SKM-1 treated with dmso at 0.1 percent for 144 hours (cell line): ENCODE measurements around the gene YKT6.
"Not testable (repeated sequence)": the region's sequence is repeated elsewhere in the genome, so short reads cannot be mapped to it uniquely, and the experiment has no call there.

Experiments
- DNase-seq: peaks from one replicate; lab custom pipeline; 2025; ENCODE audit not compliant: unreplicated experiment; lab: John Stamatoyannopoulos, UW

YKT6 gene

GRCh38 chr7:44200699-44201461 lies at the start of gene YKT6:
Gene YKT6 (plus strand): TSS chr7:44200978. CDS start chr7:44201136, 158 bp downstream.
- peak; percentile 96 for DNase-seq

GRCh38 chr7:44151956-44152355 lies 48.8 kb upstream of the YKT6 start:
- no peak for DNase-seq

GRCh38 chr7:44152971-44153947 lies 47.5 kb upstream of the YKT6 start:
- DNase-seq, result no peak

GRCh38 chr7:44153948-44154335 lies 46.8 kb upstream of the YKT6 start:
- no peak for DNase-seq

- DNase-seq, result no peak
These were observed 46.1 kb upstream of the YKT6 start for GRCh38 chr7:44154703-44155102.

GRCh38 chr7:44155191-44156185 lies 45.3 kb upstream of the YKT6 start:
- DNase-seq, result no peak

GRCh38 chr7:44156453-44157010 lies 44.2 kb upstream of the YKT6 start:
- DNase-seq, result no peak

GRCh38 chr7:44157116-44158080 lies 43.4 kb upstream of the YKT6 start:
- no peak for DNase-seq

- no peak for DNase-seq
These were observed 42.5 kb upstream of the YKT6 start for GRCh38 chr7:44158096-44158872.

GRCh38 chr7:44158873-44159631 lies 41.7 kb upstream of the YKT6 start:
- no peak for DNase-seq

- DNase-seq, result no peak
These were observed 40.8 kb upstream of the YKT6 start for GRCh38 chr7:44159824-44160630.

GRCh38 chr7:44161371-44161770 lies 39.4 kb upstream of the YKT6 start:
- DNase-seq, result no peak

- no peak for DNase-seq
These were observed 38.6 kb upstream of the YKT6 start for GRCh38 chr7:44162179-44162578.

GRCh38 chr7:44162785-44163395 lies 37.9 kb upstream of the YKT6 start:
- DNase-seq, result no peak

- DNase-seq, result no peak
These were observed 37.2 kb upstream of the YKT6 start for GRCh38 chr7:44163591-44163990.

- peak; percentile 30 for DNase-seq
These were observed 32.9 kb upstream of the YKT6 start for GRCh38 chr7:44167920-44168319.

GRCh38 chr7:44171901-44172300 lies 28.9 kb upstream of the YKT6 start:
- not testable (repeated sequence) for DNase-seq
